Astrocyte of the cerebellum (primary cell): Measurements from ENCODE around the gene FRMD1.

Experiments used
- DNase-seq: peaks from one replicate; pipeline ENCODE4 v3.0.0-alpha.2; 2011; ENCODE audit warnings: low read depth
- H3K4me3 ChIP-seq: 2 replicates; pipeline ENCODE4 v1.5.1; 2011; ENCODE audit warnings: mild to moderate bottlenecking, low read depth, low read length, moderate library complexity
- in situ Hi-C: cut with HindIII; loops from 2 replicates; pipeline ENCODE4 v1.10.0; 2017; ENCODE audit warnings: low sequenced_read_pairs
- TF ChIP-seq, protein P1 (sequence below): IDR thresholded peaks from 2 replicates; pipeline ENCODE4 v1.5.1; 2012; ENCODE audit warnings: low read length, low read depth, moderate library complexity, mild to moderate bottlenecking; ENCODE audit errors: missing control alignments

Gene FRMD1

DNA sequence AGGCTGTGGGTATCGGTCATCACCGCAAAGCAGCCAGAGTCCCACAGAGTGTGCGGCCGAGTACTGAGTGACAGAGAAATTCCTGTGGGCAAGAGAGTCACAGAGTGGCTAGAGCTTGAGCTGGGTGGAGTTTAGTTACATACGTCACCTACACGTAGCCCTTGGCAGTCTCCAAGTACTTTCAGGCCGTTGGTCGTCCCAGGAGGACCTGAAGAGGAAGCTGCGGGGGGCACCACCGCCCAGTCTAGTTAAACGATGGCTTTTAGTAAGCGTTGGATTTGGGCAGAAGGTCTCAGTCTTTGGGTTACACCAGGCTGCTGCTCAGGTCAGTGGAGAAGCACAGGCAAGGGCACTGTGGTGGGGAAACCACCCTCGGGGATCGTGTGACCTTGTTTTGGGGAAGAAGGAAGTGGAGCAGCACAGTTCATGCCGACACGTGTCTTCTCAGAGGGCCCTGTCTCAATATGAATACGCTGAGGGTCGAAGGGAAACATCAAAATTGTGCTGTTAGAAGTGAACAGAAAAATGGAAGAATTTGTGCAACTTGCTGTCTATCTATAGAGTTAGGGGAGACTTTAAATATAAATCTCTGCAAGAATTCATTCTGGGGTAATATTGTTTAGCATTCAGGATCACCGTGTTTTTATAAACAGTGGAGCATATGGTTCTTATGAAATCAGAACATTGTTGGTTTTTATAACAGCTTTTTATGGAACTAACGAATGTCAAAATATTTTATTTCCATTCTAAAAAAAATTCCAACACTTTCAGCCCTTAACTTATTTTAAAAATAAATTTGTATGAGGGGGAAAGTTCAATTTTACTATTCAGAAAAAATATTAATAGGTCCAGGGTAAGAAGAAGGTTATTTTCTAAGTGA, 52.9 kb downstream of the FRMD1 start:
- DNase-seq = no peak
- TF ChIP-seq, protein P1, sequence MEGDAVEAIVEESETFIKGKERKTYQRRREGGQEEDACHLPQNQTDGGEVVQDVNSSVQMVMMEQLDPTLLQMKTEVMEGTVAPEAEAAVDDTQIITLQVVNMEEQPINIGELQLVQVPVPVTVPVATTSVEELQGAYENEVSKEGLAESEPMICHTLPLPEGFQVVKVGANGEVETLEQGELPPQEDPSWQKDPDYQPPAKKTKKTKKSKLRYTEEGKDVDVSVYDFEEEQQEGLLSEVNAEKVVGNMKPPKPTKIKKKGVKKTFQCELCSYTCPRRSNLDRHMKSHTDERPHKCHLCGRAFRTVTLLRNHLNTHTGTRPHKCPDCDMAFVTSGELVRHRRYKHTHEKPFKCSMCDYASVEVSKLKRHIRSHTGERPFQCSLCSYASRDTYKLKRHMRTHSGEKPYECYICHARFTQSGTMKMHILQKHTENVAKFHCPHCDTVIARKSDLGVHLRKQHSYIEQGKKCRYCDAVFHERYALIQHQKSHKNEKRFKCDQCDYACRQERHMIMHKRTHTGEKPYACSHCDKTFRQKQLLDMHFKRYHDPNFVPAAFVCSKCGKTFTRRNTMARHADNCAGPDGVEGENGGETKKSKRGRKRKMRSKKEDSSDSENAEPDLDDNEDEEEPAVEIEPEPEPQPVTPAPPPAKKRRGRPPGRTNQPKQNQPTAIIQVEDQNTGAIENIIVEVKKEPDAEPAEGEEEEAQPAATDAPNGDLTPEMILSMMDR = no peak
- in situ Hi-C loops = no loop called here
- no peak overlapping the region for H3K4me3 ChIP-seq

DNA sequence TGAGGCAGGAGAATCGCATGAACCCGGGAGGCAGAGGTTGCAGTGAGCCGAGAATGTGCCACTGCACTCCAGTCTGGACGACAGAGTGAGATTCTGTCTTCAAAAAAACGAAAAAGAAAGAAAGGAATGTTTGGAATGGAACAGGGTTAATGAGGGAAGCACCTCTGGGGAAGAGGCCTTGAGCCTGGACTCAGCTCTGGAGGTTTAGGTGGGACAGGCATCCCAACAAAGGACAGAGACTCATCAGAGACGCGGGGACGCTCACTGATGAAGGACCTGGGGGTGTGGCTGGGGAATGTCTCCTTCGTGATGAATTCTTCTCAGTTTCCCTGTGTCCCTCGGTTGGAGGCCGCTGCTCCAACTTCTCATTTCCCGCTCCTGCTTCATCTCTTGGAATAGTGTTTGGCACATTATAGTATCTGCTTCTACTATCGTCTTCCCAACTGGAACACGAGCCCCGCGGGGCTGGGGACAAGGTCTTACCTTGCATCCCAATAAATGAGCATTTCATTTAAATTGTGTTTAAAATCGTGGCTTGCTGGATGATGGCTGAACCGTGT, 54.0 kb downstream of the FRMD1 start:
- no peak for DNase-seq
- TF ChIP-seq, protein P1 = no peak
- in situ Hi-C loops = no loop called here
- no peak overlapping the region for H3K4me3 ChIP-seq

DNA sequence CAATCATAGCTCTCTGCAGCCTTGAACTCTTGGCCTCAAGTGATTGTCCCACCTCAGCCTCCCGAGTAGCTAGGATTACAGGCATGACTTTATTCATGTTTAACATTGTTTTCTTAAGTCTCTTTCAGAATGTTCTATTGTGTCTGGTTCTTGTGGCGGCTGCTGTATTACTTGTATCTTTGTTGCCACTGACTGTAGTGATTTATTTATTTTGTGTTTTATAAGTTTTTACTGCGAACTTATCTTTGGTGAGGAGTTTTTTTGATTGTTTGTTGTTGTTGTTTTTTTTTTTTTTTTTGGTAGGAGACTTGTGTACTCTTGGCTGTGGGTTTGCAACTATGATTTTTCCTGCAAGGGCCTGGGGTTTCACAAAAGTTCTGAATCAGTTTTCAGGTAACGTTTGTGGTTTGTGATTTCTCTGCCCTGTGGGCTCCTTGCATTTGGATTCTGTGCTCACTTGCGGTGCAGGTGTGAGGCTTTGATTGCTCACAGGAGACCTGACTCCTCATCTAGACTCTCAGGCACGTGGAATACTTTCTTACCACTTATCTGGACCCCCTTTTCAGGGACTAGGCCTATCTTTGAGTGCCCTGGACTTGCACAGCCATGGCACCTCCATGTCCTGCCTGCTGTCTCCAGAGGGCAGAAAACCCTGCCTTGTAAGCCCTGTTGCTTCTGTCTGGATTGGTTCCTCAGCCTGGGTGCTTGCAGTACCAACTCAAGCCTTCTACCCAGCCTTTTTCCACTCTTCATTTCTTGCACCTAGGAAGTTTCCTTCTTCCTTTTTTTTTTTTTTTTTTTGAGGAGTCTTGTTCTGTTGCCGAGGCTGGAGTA, 56.3 kb downstream of the FRMD1 start:
- DNase-seq = no peak
- no peak overlapping the region for H3K4me3 ChIP-seq
- in situ Hi-C loops = no loop called here
- TF ChIP-seq, protein P1 = no peak

DNA sequence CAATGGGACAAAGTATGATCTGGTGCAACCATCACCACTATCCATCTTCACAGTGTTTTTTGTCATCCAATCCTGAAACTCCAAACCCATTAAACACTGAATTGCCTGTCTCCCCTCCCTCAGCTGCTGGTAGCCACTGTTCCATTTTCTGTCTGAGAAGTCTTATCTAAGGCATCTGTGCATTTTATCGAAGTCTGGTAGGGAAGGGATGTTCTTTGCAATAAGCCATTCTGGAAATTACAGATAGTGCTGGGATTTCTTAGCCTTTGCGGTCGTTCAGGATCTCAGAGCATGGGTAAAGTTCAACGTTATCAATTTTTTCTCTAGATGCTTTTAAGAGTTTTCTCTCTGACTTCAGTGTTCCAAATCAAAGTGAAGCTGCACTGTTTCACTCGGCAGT, 57.4 kb downstream of the FRMD1 start:
- no peak for DNase-seq
- in situ Hi-C loops = no loop called here
- no peak overlapping the region for H3K4me3 ChIP-seq
- TF ChIP-seq, protein P1 = no peak

DNA sequence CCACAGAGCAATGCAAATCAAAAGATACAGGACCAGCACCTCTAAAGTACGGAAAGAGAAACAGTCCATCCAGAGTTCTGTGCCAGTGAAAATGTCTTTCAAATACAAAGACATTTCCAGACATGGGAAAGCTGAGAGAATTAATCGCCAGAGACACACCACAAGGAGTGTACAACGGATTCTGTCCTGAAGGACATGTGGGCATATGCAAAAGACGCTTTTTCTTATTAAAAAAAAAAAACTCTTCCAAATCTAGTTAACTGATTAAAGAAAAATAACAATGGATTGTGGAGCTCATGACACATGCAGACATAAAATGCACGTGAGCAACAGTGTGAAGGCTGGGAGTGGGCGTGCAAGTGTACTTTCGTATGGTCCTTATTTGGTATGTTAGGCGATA, 58.8 kb downstream of the FRMD1 start:
- H3K4me3 ChIP-seq = no peak overlapping the region
- in situ Hi-C loops = no loop called here
- no peak for DNase-seq
- TF ChIP-seq, protein P1 = no peak

DNA sequence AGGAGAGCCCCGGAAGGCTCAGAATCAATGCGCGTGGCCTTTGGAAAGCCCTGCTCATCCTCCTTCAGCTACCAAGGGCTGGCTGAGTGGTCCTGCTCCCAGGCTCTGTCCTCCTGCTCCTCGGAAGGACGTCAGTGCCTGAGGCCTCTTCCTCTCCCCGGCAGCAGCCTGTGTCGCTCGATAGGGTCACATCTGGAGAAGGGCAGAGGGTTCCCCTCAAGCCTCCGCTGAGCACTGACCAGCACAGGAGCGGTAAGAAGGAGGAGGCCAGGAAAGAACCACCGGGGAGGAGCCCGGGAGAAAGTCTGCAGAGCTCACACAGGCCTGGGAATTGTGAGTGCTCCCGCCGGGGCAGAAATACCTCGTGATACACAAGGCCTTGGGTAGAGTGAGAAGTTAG, 60.3 kb downstream of the FRMD1 start:
- TF ChIP-seq, protein P1 = no peak
- no peak overlapping the region for H3K4me3 ChIP-seq
- in situ Hi-C loops = no loop called here
- DNase-seq = no peak
